Stimulated activated naive B cell treated with anti-CD40 and anti-IgM and Interleukin-4, amounts not matched to agents 10 μg/mL and 1 μg/mL and 100 μg/mL, for 72 hours (primary cell): ENCODE data around the gene TMEM107.
"Not testable (repeated sequence)": the region's sequence is repeated elsewhere in the genome, so short reads cannot be mapped to it uniquely, and the experiment has no call there.

ENCODE experiments used
- ATAC-seq, 2 donors: fragments of 150-1000 bp; cut with Tn5 transposase; replicated peaks; 2 replicates each; pipeline ENCODE4 v1.10.0; 2021; ENCODE audit warnings: moderate library complexity in 1 of 2
- DNase-seq: peaks from one replicate; pipeline ENCODE4 v3.0.0; 2021
- H3K27ac Mint-ChIP-seq: one replicate; pipeline ENCODE4 v1.8.0; 2022; ENCODE audit warnings: mild to moderate bottlenecking, mixed read lengths
- H3K27me3 Mint-ChIP-seq, 2 donors: one replicate each; pipeline ENCODE4 v1.8.0; 2022; ENCODE audit warnings: mixed read lengths in 2 of 2
- H3K36me3 Mint-ChIP-seq, 2 donors: one replicate each; pipeline ENCODE4 v1.8.0; 2022; ENCODE audit warnings: mixed read lengths in 2 of 2, mild to moderate bottlenecking in 1 of 2
- H3K4me1 Mint-ChIP-seq, 2 donors: one replicate each; pipeline ENCODE4 v1.8.0; 2022; ENCODE audit warnings: mixed read lengths in 2 of 2, mild to moderate bottlenecking in 1 of 2
- H3K4me3 Mint-ChIP-seq, 2 donors: one replicate each; pipeline ENCODE4 v1.8.0; 2022; ENCODE audit warnings: mild to moderate bottlenecking in 2 of 2, mixed read lengths in 2 of 2, moderate library complexity in 1 of 2
- H3K9me3 Mint-ChIP-seq, 2 donors: one replicate each; pipeline ENCODE4 v1.8.0; 2022; ENCODE audit warnings: mixed read lengths in 2 of 2, mild to moderate bottlenecking in 1 of 2

Gene TMEM107

DNA sequence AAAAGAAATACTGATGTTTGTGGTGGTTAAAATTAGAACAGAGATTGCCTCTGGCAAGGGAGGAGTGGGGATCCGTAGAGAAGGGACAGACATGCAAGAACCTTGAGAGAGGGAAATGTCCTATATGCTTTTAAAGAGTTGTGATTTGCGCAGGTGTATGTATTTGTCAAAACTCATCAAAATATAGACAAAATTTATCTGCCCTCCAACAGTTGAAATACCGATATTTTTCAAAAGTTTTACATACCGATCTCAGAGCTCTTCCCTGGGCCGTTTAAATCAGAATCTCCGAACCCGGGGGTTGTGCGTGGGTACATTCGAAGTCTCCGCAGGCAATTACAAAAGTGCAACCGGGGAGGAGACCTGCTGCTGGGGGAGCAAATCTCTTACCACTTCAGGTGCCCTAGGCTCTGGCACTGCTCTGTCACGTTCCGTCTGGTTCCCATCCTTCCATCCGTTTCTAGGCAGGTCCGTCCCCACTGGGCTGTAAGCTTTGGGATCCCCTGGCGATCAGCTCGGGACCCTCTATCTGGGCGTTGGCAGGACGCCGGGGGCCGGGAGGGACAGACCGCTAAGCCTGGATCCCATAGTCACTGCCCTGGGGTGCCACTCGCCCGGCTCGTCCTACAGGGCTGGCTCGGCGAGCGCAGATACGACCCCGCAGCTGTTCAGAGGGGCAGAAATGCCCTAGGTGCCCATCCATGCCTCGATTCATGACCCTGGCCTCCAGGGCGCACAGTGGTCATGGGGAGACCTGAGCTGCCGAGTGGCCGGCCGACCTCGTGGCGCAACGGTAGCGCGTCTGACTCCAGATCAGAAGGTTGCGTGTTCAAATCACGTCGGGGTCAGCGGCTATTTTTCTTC, 9.6 kb upstream of the TMEM107 start:
- Mint-ChIP-seq H3K4me1 (peaks cover 10 to 29% of the 10 kb centered on the region in 2 donors), H3K4me3 (no peak overlapping the region), H3K27me3 (no peaks in the 10 kb centered on the region), H3K36me3 (no peaks in the 10 kb centered on the region), H3K27ac (no peak overlapping the region), H3K9me3 (no peaks in the 10 kb centered on the region)
- ATAC-seq (peak; percentile 18 to 31), DNase-seq (peak; percentile 82)

DNA sequence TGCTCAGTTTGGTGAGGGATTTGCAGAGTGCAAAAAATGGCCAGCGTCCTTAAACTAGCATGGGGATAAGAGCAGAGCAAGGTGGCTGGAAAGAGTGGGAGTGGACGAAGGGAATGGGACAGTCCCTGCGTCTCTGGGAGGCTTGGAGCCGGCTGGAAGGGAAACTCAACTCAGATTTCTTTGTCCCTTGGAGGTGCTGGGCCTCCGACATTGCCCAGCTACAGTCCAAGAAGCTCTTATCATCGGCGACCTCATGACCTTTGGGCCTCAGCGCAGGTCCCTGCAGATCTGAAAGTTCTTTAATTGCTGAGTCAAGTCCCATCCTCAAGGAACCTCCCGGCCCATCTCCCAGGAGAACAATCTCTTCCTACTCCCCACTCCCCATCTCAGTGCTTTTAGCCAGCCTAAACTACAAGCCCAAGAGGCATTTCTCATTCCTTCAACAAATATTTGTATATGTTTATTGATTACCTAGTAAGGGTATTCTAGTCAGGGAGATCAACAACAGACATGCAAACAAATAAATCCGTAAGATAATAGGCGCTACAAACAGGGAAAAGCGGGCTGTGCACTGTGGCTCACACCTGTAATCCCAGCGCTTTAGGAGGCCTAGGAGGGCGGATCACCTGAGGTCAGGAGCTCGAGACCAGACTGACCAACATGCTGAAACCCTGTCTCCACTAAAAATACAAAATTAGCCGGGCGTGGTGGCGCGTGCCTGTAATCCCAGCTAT, 985 bp upstream of the TMEM107 start:
- H3K36me3 Mint-ChIP-seq: peaks cover 0 to 3% of the 10 kb centered on the region in 2 donors
- ATAC-seq: no peak
- peaks cover 31 to 50% of the 10 kb centered on the region in 2 donors for H3K4me1 Mint-ChIP-seq
- H3K9me3 Mint-ChIP-seq: no peaks in the 10 kb centered on the region
- H3K27me3 Mint-ChIP-seq: no peaks in the 10 kb centered on the region
- no peak for DNase-seq
- peak overlapping the region; percentile 85 to 93 for H3K4me3 Mint-ChIP-seq
- H3K27ac Mint-ChIP-seq: peak overlapping the region; percentile 92

DNA sequence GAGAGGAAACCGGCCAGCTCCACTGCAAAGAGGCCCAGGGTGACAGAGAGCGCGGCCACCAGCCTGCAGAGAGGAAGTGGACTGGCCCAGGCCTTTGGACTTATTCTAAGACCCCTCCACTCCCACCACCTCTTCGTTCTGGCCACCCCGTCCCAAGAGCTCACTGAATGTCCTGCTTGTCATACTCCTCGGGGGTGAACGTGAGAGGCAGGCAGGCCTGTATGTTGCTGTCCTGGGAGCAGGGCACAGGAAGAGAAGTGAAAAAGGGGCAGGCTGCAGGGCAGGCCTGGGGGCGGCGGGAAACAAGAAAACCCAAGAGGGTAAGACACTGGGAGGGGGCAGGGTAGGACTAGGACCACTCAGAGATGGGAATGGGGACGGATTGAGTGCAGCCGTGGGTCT, 384 bp downstream of the TMEM107 start:
- H3K27ac Mint-ChIP-seq: peak overlapping the region; percentile 92
- peaks cover 0 to 3% of the 10 kb centered on the region in 2 donors for H3K36me3 Mint-ChIP-seq
- DNase-seq (no peak), ATAC-seq (peak; percentile 7 to 18)
- no peaks in the 10 kb centered on the region for H3K27me3 Mint-ChIP-seq
- H3K4me1 Mint-ChIP-seq: peaks cover 29 to 45% of the 10 kb centered on the region in 2 donors
- no peaks in the 10 kb centered on the region for H3K9me3 Mint-ChIP-seq
- peak overlapping the region; percentile 85 to 93 for H3K4me3 Mint-ChIP-seq

DNA sequence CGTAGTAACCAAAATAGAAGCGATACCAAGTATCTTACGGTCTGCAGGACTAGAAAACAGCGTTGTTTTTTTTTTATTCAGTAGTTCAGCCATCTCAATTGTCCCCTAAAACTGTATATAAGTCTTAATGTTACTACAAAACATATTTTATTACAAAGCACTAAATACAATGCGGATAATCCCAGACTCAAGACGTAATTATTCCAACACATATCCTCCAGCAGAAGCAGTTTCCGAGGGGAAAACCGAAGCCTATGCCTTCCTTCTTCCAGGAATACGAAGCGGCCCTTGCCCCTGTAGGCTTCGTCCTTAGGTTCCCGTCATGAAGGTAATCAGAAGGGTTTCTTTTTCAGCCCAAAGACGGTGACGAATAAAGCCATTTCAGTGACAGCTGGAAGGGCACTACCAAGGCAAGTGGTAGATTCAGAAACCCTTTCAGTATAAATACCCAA, 2.3 kb downstream of the TMEM107 start:
- no peak for ATAC-seq
- H3K36me3 Mint-ChIP-seq: peaks cover 0 to 3% of the 10 kb centered on the region in 2 donors
- no peak for DNase-seq
- peak overlapping the region; percentile 100 for H3K27ac Mint-ChIP-seq
- H3K27me3 Mint-ChIP-seq: no peaks in the 10 kb centered on the region
- H3K4me1 Mint-ChIP-seq: peaks cover 29 to 45% of the 10 kb centered on the region in 2 donors
- no peaks in the 10 kb centered on the region for H3K9me3 Mint-ChIP-seq
- peak overlapping the region; percentile 82 to 93 for H3K4me3 Mint-ChIP-seq

DNA sequence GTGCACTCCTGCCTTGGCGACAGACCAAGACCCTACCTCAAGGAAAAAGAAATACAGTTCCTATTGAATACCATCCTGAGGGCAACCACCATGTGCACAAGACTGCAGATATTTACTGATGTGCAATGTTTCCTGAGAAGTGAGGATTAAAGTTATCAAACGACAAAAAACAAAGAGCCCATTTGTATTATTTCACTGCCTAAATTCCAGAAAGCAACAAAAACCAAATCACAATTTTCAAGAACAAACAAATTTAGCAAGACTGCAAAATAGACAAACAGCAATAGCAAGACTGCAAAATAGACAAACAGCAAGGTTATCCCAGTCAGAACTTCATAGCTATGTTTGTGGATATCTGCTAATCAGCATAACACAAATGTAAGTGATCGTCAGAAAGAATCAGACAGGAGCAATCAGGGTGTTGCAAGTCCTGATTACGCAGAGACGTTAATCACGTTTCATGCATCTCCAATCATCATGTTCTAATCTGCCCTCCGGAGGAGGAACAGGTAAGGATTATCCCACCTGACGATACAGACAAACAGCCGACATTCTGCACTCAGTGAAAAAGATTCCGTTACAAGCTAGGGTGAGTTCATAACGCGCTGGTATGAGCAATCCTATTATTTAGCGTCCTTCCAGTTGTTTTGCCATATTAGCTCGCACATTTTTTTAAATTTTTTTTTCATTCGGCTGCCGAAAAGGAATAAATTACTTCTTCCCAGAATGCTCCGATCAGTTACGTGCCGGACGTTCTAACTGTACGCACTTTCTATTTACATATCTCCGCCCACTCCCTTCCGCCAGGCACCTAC, 2.9 kb downstream of the TMEM107 start:
- peak overlapping the region; percentile 100 for H3K27ac Mint-ChIP-seq
- no peaks in the 10 kb centered on the region for H3K9me3 Mint-ChIP-seq
- H3K4me1 Mint-ChIP-seq: peaks cover 29 to 45% of the 10 kb centered on the region in 2 donors
- DNase-seq (peak; percentile 79), ATAC-seq (peak; percentile 84 to 85)
- H3K4me3 Mint-ChIP-seq: peak overlapping the region; percentile 82 to 93
- no peaks in the 10 kb centered on the region for H3K27me3 Mint-ChIP-seq
- peaks cover 0 to 3% of the 10 kb centered on the region in 2 donors for H3K36me3 Mint-ChIP-seq

DNA sequence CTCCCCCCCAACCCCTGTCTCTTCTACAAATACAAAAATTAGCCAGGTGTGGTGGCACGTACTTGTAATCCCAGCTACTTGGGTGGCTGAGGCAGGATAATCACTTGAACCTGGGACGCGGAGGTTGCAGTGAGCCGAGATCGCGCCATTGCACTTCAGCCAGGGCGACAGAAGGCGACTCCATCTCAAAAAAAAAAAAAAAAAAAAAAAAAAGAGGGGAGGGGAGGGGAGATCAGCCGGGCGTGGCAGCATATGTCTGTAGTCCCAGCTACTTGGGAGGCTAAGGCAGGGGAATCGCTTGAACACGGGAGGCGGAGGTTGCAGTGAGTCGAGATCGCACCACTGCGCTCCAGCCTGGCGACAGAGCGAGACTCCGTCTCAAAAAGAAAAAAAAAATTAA, 6.0 kb downstream of the TMEM107 start:
- H3K4me3 Mint-ChIP-seq, DNase-seq, H3K27ac Mint-ChIP-seq, H3K9me3 Mint-ChIP-seq, ATAC-seq, H3K27me3 Mint-ChIP-seq, H3K36me3 Mint-ChIP-seq: not testable (repeated sequence)
- peaks cover 14 to 24% of the 10 kb centered on the region in 2 donors for H3K4me1 Mint-ChIP-seq

DNA sequence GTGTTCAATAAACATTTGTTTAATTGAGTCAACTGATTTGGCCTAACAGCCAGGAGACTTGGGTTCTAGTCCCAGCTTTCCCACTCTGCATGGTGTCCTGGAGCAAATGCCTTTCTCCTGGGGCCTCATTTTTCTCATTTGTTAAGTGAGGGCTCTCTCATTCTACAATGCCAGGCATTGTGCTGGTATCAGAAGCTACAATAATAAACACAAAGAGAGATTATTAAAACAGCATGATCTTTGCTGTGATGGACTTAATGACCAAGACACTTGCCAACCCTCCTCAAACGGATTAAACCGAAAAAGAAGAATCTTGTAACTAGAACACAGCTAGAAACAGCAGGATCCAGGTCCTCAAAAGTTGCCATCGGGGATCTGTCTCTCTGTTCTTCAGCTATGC, 8.7 kb downstream of the TMEM107 start:
- no peaks in the 10 kb centered on the region for H3K9me3 Mint-ChIP-seq
- no peak overlapping the region for H3K27ac Mint-ChIP-seq
- H3K36me3 Mint-ChIP-seq: peaks cover 4% of the 10 kb centered on the region in 2 donors
- peaks cover 16 to 27% of the 10 kb centered on the region in 2 donors for H3K4me1 Mint-ChIP-seq
- no peaks in the 10 kb centered on the region for H3K27me3 Mint-ChIP-seq
- no peak for ATAC-seq
- H3K4me3 Mint-ChIP-seq: no peak overlapping the region
- no peak for DNase-seq

DNA sequence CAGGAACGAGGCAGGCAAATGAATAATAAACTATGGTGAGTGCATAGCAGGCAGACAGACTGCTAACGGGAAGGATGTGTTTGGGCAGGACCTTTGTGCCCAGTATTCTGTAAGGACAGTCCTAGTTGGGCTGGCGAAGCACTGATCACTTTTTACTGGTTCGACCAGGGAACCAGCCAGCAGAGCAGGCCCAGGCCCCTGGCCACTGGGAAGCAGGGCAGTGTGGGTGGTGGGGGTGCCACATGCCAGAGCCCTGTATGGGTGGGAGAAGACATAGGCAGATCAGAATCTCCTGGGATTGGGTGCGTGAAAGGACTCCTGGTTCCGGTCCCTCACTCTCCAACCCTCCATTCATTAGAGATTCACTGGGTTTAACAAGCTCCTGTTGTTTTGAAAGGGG, 9.4 kb downstream of the TMEM107 start:
- Mint-ChIP-seq H3K36me3 (peaks cover 4% of the 10 kb centered on the region in 2 donors), H3K27me3 (no peaks in the 10 kb centered on the region), H3K4me1 (peaks cover 19 to 32% of the 10 kb centered on the region in 2 donors), H3K9me3 (no peaks in the 10 kb centered on the region), H3K4me3 (no peak overlapping the region), H3K27ac (no peak overlapping the region)
- no peak for ATAC-seq
- DNase-seq: no peak

DNA sequence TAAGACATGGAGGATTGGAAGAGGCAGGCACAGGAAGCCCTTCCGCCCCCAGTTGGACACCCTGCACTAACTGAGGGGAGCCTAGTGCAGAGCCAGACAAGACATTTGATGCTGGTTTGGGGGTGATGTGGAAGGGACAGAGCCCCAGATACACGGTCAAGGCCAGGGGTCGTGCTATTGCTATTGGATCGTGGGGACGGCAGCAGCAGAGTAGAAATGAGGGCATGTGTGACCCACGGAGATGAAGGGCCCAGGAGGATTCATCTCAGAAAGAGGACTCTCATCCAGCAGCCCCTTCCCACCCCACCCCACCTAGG, 11.4 kb downstream of the TMEM107 start:
- ATAC-seq (no peak), DNase-seq (no peak)
- peaks cover 37 to 47% of the 10 kb centered on the region in 2 donors for H3K4me1 Mint-ChIP-seq
- H3K36me3 Mint-ChIP-seq: peaks cover 9 to 20% of the 10 kb centered on the region in 2 donors
- no peak overlapping the region for H3K4me3 Mint-ChIP-seq
- H3K27ac Mint-ChIP-seq: peak overlapping the region; percentile 31
- no peaks in the 10 kb centered on the region for H3K9me3 Mint-ChIP-seq
- no peaks in the 10 kb centered on the region for H3K27me3 Mint-ChIP-seq

DNA sequence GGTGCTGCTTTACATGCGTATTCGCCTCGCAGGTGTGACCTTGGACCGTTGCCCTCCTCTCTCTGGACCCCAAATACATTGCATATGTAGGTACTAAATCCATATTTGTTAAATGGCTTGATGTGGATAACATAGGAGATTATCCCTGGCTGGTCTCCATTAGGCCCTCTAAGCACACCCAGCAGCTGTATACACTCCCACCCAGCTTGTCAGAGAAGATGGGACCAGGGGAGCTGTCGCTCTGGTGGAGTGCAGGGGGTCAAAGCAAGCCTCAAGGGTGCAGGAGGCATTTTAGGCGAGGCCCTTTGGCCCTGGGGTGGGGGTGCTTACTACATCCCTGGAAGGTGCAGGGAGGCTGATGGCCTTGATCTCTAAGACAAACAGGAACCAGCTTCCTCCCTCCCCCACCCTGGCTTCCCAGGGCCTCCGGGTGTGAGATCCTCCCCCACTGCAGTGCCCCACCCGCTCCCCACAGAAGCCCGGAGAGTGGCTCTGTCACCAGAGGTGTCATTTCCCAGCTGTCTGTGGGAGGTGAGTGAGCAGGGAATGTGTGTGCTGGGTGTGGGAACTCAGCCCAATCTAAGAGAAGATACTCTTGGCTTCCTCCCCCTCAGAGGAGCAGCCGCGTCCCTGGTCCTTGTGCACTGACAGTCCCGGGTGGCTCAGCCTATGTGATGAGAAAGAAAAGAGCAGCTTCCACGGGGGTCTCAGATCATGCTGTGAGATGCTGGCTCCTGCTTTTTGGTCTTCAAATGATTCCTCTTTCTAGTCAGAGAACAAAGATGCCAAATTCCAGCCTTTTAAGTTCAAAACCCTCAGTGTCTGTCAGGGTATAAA, 12.0 kb downstream of the TMEM107 start:
- H3K27me3 Mint-ChIP-seq: no peaks in the 10 kb centered on the region
- peak overlapping the region; percentile 94 to 95 for H3K4me3 Mint-ChIP-seq
- peak; percentile 21 to 22 for ATAC-seq
- peaks cover 11 to 24% of the 10 kb centered on the region in 2 donors for H3K36me3 Mint-ChIP-seq
- no peaks in the 10 kb centered on the region for H3K9me3 Mint-ChIP-seq
- H3K4me1 Mint-ChIP-seq: peaks cover 41 to 52% of the 10 kb centered on the region in 2 donors
- no peak for DNase-seq
- H3K27ac Mint-ChIP-seq: peak overlapping the region; percentile 73

DNA sequence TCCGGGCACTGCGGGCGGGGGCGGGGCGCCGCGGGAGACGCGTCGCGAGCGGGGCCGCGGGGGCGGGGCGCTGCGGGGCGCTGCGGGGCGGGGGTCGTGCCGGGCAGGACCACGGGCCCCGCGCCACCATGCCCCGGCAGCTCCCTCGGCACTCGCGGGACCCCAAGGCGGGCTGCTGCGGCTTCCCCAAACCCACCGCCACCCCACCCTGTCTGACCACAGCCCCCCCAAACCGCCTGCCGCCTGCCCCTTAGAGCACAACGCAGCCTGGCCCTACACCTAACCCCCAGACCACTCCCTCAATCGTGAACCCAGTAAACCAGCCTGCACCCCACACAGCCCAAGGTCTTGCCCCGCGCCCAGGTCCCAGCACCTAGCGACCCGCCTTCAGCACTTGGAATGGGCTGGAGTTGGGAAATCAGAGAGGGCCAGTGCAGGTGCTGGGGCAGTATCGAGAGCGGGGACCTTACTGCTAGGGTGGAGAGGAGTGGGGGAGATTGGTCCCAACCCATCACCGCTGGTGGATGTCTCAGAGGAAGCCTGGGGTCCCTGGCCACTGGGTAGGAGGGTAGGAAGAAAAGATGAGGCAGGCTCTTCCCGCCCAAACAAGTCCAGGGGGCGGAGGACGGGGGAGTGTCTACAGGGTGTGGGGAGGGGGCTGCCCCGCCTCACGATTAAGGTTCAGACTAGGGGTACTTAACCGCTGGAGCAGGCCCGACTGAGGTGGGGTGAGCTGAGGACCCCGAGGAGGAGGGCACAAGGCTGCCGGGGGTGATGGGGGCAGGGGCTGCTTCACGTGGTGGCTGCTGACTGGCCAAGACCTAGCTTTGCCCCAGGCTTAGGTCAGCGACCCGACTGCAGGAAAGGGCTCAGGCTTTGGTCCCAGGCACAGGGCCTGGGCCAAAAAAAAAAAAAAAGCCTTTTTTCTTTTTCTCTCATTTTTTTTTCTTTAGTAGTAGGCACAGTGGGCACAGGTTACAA, 12.9 kb downstream of the TMEM107 start:
- Mint-ChIP-seq H3K27me3 (no peaks in the 10 kb centered on the region), H3K36me3 (peaks cover 13 to 28% of the 10 kb centered on the region in 2 donors), H3K9me3 (no peaks in the 10 kb centered on the region), H3K27ac (peak overlapping the region; percentile 98), H3K4me1 (peaks cover 46 to 59% of the 10 kb centered on the region in 2 donors), H3K4me3 (peak overlapping the region; percentile 94 to 95)
- peak; percentile 14 to 33 for ATAC-seq
- no peak for DNase-seq

DNA sequence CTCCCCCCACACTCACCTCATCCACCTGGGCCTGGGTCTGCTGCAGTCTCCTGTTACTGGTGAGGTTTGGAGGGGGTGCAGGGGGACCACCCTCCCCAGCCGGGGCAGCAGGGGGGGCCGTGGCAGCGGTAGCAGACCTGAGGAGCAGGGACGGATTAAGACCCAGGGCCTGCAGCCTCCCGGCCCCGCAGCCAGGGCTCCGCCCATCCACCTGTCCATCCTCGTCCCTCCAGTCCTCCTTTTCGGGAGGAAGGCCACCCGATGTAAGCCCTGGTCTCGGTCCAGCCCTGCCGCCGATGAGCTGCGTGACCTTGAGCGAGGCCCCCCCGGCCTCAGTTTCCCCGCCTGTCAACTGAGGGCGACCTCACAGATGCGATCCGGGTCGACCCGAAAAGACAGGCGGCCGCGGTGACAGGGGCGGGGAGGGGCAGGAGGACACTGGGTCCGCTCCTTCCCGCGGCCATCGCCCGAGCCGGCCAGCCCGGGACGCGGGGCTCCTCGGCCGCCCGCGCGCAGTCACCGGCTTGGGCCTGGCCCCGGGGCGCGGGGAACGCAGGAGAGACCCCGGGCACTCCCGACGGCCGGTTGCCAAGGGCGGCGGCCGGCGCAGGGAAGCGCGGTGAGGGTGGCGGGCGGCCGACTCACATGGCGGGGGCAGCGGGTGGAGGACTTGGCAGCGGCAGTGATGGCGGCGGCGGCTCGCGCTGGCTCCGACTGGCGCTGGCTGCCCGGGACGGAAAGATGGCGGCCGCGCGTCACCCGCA, 13.8 kb downstream of the TMEM107 start, which contains the start of gene VAMP2:
Gene VAMP2 (minus strand): TSS at position 716 of the 764 bp plus-strand sequence. CDS start 69 bp downstream, at position 647.
- H3K27me3 Mint-ChIP-seq: no peaks in the 10 kb centered on the region
- H3K4me1 Mint-ChIP-seq: peaks cover 46 to 61% of the 10 kb centered on the region in 2 donors
- peak within 1 kb of the TSS; percentile 98 for H3K27ac Mint-ChIP-seq
- H3K36me3 Mint-ChIP-seq: peaks cover 13 to 28% of the 10 kb centered on the region in 2 donors
- H3K9me3 Mint-ChIP-seq: no peaks in the 10 kb centered on the region
- H3K4me3 Mint-ChIP-seq: peak within 1 kb of the TSS; percentile 94 to 95
- peak; percentile 73 to 79 for ATAC-seq
- peak; percentile 68 for DNase-seq
